ENCODE results near the gene CLIC2.
A peak's percentile ranks its signal among the peaks of the same experiment; 100 is the strongest.

Gene CLIC2

GRCh38 chrX:155262970-155263754 lies 71.3 kb downstream of the CLIC2 start:
- DNase-seq = no peak

GRCh38 chrX:155259752-155260151 lies 74.7 kb downstream of the CLIC2 start:
- DNase-seq = no peak

GRCh38 chrX:155251391-155251790 lies 83.0 kb downstream of the CLIC2 start:
- DNase-seq = no peak

- no peak for DNase-seq
These were observed 86.9 kb downstream of the CLIC2 start for GRCh38 chrX:155247497-155247896.

GRCh38 chrX:155246748-155247147 lies 87.7 kb downstream of the CLIC2 start:
- peak; percentile 0 for DNase-seq

- peak; percentile 76 for DNase-seq
These were observed 92.1 kb downstream of the CLIC2 start for GRCh38 chrX:155242300-155242699.

GRCh38 chrX:155237719-155238118 lies 96.7 kb downstream of the CLIC2 start:
- DNase-seq = no peak

- DNase-seq = no peak
These were observed 98.5 kb downstream of the CLIC2 start for GRCh38 chrX:155235891-155236290.

- DNase-seq = no peak
These were observed 103.3 kb downstream of the CLIC2 start for GRCh38 chrX:155231163-155231562.

All from MV-4-11 (cell line).